D341Med (cell line): ENCODE measurements around the gene TUBG2.
"Not testable (repeated sequence)": the region's sequence is repeated elsewhere in the genome, so short reads cannot be mapped to it uniquely, and the experiment has no call there.

ENCODE experiments used
- DNase-seq: peaks from one replicate; pipeline ENCODE4 v3.0.0; 2012; ENCODE audit warnings: low spot score

TUBG2 gene

GRCh38 chr17:42655528-42655927, 3.6 kb upstream of the TUBG2 start:
- no peak for DNase-seq

- no peak for DNase-seq
Observed at GRCh38 chr17:42657824-42658588, 1.1 kb upstream of the TUBG2 start.

- not testable (repeated sequence) for DNase-seq
Observed at GRCh38 chr17:42659932-42660274, 819 bp downstream of the TUBG2 start.

- DNase-seq, result no peak
Observed at GRCh38 chr17:42660692-42661345, 1.7 kb downstream of the TUBG2 start.

- peak; percentile 24 for DNase-seq
Observed at GRCh38 chr17:42665581-42666001, 6.5 kb downstream of the TUBG2 start.

GRCh38 chr17:42666126-42666525, 7.0 kb downstream of the TUBG2 start:
- not testable (repeated sequence) for DNase-seq

- DNase-seq, result peak; percentile 32
Observed at GRCh38 chr17:42667088-42667951, 8.2 kb downstream of the TUBG2 start.

GRCh38 chr17:42669705-42669976, 10.6 kb downstream of the TUBG2 start:
- DNase-seq, result no peak

- DNase-seq, result no peak
Observed at GRCh38 chr17:42669977-42670788, 11.1 kb downstream of the TUBG2 start.

- peak; percentile 33 for DNase-seq
Observed at GRCh38 chr17:42670789-42671657, 11.9 kb downstream of the TUBG2 start.

GRCh38 chr17:42672038-42672437, 13.0 kb downstream of the TUBG2 start:
- peak; percentile 40 for DNase-seq

GRCh38 chr17:42673266-42673884, 14.3 kb downstream of the TUBG2 start:
- DNase-seq, result no peak

GRCh38 chr17:42673885-42674754, 15.0 kb downstream of the TUBG2 start:
- DNase-seq, result peak; percentile 78

GRCh38 chr17:42674755-42675347, 15.8 kb downstream of the TUBG2 start:
- no peak for DNase-seq

GRCh38 chr17:42675348-42675964, 16.4 kb downstream of the TUBG2 start:
- peak; percentile 76 for DNase-seq

- DNase-seq, result peak; percentile 78
Observed at GRCh38 chr17:42675965-42676423, 16.9 kb downstream of the TUBG2 start.

GRCh38 chr17:42676424-42677011, 17.4 kb downstream of the TUBG2 start, which contains the start of gene PLEKHH3:
PLEKHH3 (minus strand) TSS chr17:42676994; CDS start chr17:42676563, 431 bp downstream.
- DNase-seq, result peak; percentile 83
